Measurements from ENCODE around the gene TYRO3. TPM values are rescaled to one million over a fixed set of nuclear protein-coding genes. Genes with fewer than 3 reads are reported as not detected.
"Not testable (repeated sequence)": the region's sequence is repeated elsewhere in the genome, so short reads cannot be mapped to it uniquely, and the experiment has no call there.

The TYRO3 gene
- polyA plus RNA-seq, 1 donor from 2014 or later, result not detected

- Mint-ChIP-seq H3K36me3 (no peaks in the 10 kb centered on the region), H3K27ac (no peak overlapping the region)
Observed at GRCh38 chr15:41574158-41574557, 15.1 kb downstream of the TYRO3 start.

GRCh38 chr15:41575282-41575681, 16.3 kb downstream of the TYRO3 start:
- Mint-ChIP-seq H3K9me3 (no peaks in the 10 kb centered on the region), H3K4me3 (no peak overlapping the region), H3K27ac (no peak overlapping the region), H3K4me1 (no peaks in the 10 kb centered on the region), H3K27me3 (peaks cover 1% of the 10 kb centered on the region), H3K36me3 (no peaks in the 10 kb centered on the region)

More at GRCh38 chr15:41574158-41574557, 15.1 kb downstream of the TYRO3 start:
- H3K27me3 Mint-ChIP-seq, result peaks cover 1% of the 10 kb centered on the region
- no peaks in the 10 kb centered on the region for H3K4me1 Mint-ChIP-seq
- no peaks in the 10 kb centered on the region for H3K9me3 Mint-ChIP-seq
- H3K4me3 Mint-ChIP-seq, result no peak overlapping the region

DNA sequence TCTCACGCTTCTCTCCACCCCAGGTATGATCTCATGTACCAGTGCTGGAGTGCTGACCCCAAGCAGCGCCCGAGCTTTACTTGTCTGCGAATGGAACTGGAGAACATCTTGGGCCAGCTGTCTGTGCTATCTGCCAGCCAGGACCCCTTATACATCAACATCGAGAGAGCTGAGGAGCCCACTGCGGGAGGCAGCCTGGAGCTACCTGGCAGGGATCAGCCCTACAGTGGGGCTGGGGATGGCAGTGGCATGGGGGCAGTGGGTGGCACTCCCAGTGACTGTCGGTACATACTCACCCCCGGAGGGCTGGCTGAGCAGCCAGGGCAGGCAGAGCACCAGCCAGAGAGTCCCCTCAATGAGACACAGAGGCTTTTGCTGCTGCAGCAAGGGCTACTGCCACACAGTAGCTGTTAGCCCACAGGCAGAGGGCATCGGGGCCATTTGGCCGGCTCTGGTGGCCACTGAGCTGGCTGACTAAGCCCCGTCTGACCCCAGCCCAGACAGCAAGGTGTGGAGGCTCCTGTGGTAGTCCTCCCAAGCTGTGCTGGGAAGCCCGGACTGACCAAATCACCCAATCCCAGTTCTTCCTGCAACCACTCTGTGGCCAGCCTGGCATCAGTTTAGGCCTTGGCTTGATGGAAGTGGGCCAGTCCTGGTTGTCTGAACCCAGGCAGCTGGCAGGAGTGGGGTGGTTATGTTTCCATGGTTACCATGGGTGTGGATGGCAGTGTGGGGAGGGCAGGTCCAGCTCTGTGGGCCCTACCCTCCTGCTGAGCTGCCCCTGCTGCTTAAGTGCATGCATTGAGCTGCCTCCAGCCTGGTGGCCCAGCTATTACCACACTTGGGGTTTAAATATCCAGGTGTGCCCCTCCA, 19.1 kb downstream of the TYRO3 start:
- Mint-ChIP-seq H3K4me3 (no peak overlapping the region), H3K36me3 (no peaks in the 10 kb centered on the region), H3K4me1 (no peaks in the 10 kb centered on the region), H3K9me3 (no peaks in the 10 kb centered on the region), H3K27me3 (peaks cover 13% of the 10 kb centered on the region), H3K27ac (no peak overlapping the region)

DNA sequence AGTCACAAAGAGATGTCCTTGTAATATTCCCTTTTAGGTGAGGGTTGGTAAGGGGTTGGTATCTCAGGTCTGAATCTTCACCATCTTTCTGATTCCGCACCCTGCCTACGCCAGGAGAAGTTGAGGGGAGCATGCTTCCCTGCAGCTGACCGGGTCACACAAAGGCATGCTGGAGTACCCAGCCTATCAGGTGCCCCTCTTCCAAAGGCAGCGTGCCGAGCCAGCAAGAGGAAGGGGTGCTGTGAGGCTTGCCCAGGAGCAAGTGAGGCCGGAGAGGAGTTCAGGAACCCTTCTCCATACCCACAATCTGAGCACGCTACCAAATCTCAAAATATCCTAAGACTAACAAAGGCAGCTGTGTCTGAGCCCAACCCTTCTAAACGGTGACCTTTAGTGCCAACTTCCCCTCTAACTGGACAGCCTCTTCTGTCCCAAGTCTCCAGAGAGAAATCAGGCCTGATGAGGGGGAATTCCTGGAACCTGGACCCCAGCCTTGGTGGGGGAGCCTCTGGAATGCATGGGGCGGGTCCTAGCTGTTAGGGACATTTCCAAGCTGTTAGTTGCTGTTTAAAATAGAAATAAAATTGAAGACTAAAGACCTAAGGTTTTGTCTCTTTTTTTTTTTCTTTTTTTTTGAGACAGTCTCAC, 19.8 kb downstream of the TYRO3 start:
- Mint-ChIP-seq H3K9me3 (no peaks in the 10 kb centered on the region), H3K27ac (peak overlapping the region in 1 of 3 donors; percentile 39), H3K27me3 (peaks cover 19% of the 10 kb centered on the region), H3K4me1 (no peaks in the 10 kb centered on the region), H3K36me3 (no peaks in the 10 kb centered on the region), H3K4me3 (no peak overlapping the region)

GRCh38 chr15:41581110-41581509, 22.1 kb downstream of the TYRO3 start:
- no peaks in the 10 kb centered on the region for H3K36me3 Mint-ChIP-seq
- H3K9me3 Mint-ChIP-seq, result no peaks in the 10 kb centered on the region
- peaks cover 29% of the 10 kb centered on the region for H3K27me3 Mint-ChIP-seq
- peaks cover 3 to 10% (median 4%) of the 10 kb centered on the region in 3 donors for H3K4me1 Mint-ChIP-seq
- no peak overlapping the region for H3K4me3 Mint-ChIP-seq
- H3K27ac Mint-ChIP-seq, result no peak overlapping the region

DNA sequence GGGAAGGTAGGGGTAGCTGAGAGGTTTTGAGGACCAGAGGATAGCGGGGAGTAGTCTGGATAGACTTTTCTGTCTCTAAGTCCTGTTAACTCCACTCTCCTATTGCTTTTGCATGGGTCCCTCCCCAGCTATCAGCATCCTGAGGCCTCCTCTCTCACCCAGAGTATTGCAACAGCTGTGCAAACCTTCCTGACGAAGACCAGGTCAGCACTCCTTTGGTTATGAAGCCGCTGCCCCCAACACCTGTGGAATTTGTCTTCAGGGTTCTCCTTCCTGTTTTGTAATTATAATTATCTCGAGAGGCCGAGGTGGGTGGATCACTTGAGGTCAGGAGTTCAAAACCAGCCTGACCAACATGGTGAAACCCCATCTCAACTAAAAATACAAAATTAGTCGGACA, 24.8 kb downstream of the TYRO3 start:
- Mint-ChIP-seq H3K27ac (no peak overlapping the region), H3K4me3 (peak overlapping the region in 1 of 4 donors; percentile 66), H3K36me3 (no peaks in the 10 kb centered on the region), H3K9me3 (peaks cover 0 to 1% (median 0%) of the 10 kb centered on the region in 3 donors), H3K27me3 (peaks cover 30% of the 10 kb centered on the region), H3K4me1 (peaks cover 3 to 10% (median 4%) of the 10 kb centered on the region in 3 donors)

DNA sequence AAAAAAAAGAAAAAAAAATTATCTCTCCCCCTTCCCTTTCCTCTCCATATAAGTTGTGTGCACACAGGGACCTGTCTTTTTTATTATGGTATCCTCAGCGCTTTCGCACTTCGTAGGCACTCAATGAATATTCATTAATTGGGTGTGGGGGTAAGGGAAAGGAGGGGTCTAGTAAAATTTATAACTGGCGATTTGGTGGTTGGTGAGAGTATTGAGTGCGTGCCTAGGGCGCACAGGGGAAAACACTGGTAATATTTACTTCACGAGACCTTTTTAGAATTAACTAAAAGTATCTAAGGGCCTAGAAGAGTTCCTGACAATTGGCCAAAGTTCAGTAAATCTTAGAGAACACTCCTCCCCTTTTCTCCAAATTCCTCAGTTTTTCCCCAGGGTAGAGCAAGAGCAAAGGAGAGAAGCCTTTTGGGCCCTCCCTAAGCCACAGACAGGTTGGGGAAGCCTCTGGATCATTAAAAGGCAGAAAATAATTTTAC, 25.7 kb downstream of the TYRO3 start:
- peak overlapping the region; percentile 15 to 85 (median 55) for H3K4me3 Mint-ChIP-seq
- H3K9me3 Mint-ChIP-seq, result peaks cover 0 to 1% (median 0%) of the 10 kb centered on the region in 3 donors
- peaks cover 3 to 10% (median 4%) of the 10 kb centered on the region in 3 donors for H3K4me1 Mint-ChIP-seq
- peaks cover 30% of the 10 kb centered on the region for H3K27me3 Mint-ChIP-seq
- H3K36me3 Mint-ChIP-seq, result no peaks in the 10 kb centered on the region
- H3K27ac Mint-ChIP-seq, result peak overlapping the region in 1 of 3 donors; percentile 73

DNA sequence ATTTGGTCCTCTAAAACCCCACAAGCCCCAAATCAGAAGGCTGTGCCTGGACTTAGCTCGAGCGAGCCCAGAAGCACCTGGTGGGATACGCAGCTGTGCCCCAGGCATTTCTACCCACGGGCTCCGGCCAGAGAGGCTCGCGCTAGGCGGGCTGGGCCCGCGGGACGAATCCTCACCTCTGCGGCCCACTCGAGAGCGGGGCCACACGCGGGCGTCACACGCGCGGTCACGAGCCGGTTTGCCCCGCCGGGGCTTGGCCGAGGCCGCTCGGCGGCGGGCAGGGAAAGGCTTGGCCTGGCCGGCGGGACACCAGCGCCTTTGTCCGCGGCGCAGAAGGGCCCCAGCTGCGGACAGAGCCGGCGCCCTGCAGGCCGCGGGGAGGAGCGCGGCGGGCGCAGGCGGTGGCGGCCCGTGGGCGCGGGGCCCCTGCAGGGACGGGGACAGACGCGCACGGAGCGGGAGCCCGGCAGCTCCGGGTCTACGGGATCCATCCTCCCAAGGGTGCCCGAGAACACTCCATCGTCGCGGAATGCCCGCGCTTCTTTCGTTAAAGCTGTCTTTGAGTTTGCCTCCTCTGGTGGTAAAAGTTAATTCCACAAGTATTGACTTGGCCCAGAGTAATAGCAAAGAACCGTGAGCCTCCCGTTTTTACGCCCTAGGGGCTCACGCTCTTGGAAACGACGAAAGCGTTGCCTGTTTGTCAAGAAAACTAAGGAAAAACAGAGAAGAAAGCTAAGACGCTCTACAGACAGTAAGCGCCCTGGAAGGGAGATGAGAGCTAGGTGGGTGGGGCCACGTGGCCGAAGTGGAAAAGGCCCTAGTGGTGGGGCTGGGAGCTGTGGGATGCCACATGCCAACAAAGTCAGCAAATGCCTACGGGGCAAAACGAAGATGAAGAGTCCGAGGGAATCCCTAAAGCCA, 26.4 kb downstream of the TYRO3 start:
- H3K36me3 Mint-ChIP-seq, result no peaks in the 10 kb centered on the region
- H3K27ac Mint-ChIP-seq, result no peak overlapping the region
- H3K4me1 Mint-ChIP-seq, result peaks cover 3 to 10% (median 4%) of the 10 kb centered on the region in 3 donors
- H3K27me3 Mint-ChIP-seq, result peaks cover 30% of the 10 kb centered on the region
- H3K9me3 Mint-ChIP-seq, result peaks cover 0 to 1% (median 0%) of the 10 kb centered on the region in 3 donors
- H3K4me3 Mint-ChIP-seq, result peak overlapping the region; percentile 15 to 92 (median 82)

GRCh38 chr15:41586531-41587282, 27.7 kb downstream of the TYRO3 start:
- peaks cover 28% of the 10 kb centered on the region for H3K27me3 Mint-ChIP-seq
- not testable (repeated sequence) for H3K4me1 Mint-ChIP-seq, H3K4me3 Mint-ChIP-seq, H3K9me3 Mint-ChIP-seq, H3K27ac Mint-ChIP-seq, H3K36me3 Mint-ChIP-seq

DNA sequence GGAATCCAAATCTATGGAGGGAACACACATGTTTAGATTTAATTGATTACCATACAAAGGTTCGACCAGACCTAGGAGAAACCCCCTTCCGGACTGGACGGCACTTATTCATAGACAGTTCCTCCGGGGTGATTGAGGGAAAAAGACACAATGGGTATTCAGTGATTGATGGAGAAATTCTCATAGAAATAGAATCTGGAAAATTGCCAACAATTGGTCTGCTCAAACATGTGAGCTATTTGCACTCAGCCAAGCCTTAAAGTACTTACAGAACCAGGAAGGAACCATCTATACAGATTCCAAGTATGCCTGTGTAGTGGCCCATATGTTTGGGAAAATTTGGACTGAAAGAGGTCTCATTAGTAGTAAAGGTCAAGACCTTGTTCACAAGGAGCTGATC, 30.0 kb downstream of the TYRO3 start:
- not testable (repeated sequence) for H3K36me3 Mint-ChIP-seq, H3K9me3 Mint-ChIP-seq, H3K4me3 Mint-ChIP-seq, H3K4me1 Mint-ChIP-seq, H3K27ac Mint-ChIP-seq
- H3K27me3 Mint-ChIP-seq, result peaks cover 16% of the 10 kb centered on the region

- H3K27me3 Mint-ChIP-seq, result peaks cover 15% of the 10 kb centered on the region
- H3K4me3 Mint-ChIP-seq, H3K9me3 Mint-ChIP-seq, H3K4me1 Mint-ChIP-seq, H3K36me3 Mint-ChIP-seq, H3K27ac Mint-ChIP-seq: not testable (repeated sequence)
Observed at GRCh38 chr15:41589571-41589970, 30.6 kb downstream of the TYRO3 start.

DNA sequence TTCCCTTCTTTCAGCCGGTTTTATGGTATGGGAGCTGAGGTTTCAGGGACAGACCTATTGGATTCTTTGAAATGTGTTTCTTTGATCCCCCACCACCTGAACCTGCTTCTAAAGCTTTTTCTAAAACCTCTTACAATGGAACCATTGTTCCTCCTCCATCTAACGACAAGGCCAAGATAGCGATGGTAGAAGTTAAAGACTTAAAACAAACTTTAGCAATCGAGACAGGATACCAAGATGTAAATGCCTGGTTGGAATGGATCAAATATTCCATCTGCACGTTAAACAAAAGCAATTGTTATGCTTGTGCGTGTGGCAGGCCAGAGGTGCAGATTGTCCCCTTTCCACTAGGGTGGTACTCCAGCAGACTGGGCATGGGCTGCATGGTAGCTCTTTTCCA, 32.2 kb downstream of the TYRO3 start:
- H3K4me3 Mint-ChIP-seq, H3K36me3 Mint-ChIP-seq, H3K27me3 Mint-ChIP-seq, H3K4me1 Mint-ChIP-seq, H3K9me3 Mint-ChIP-seq, H3K27ac Mint-ChIP-seq: not testable (repeated sequence)

GRCh38 chr15:41592718-41593117, 33.7 kb downstream of the TYRO3 start:
- H3K27me3 Mint-ChIP-seq, H3K9me3 Mint-ChIP-seq, H3K36me3 Mint-ChIP-seq, H3K4me1 Mint-ChIP-seq, H3K4me3 Mint-ChIP-seq, H3K27ac Mint-ChIP-seq: not testable (repeated sequence)
